ENCODE measurements around the gene PASD1.

Gene PASD1

GRCh38 chrX:151676196-151676595 lies 112.7 kb downstream of the PASD1 start:
- DNase-seq (ENCODE audit: low read depth) = no peak
- no peak overlapping the region for H3K4me3 ChIP-seq (ENCODE audit: control insufficient read depth, low read depth, low read length)
- no peak for TF ChIP-seq CTCF (IDR thresholded peaks at IDR 0.05; ENCODE audit: control insufficient read depth, insufficient read depth, low read depth, low read length, missing control alignments)

- no peak overlapping the region for H3K4me3 ChIP-seq (ENCODE audit: control insufficient read depth, low read depth, low read length)
- no peak for DNase-seq (ENCODE audit: low read depth)
- no peak for TF ChIP-seq CTCF (IDR thresholded peaks at IDR 0.05; ENCODE audit: control insufficient read depth, insufficient read depth, low read depth, low read length, missing control alignments)
Measured at GRCh38 chrX:151679798-151680402, 116.4 kb downstream of the PASD1 start.

GRCh38 chrX:151680805-151681204 lies 117.3 kb downstream of the PASD1 start:
- peak; percentile 45 for TF ChIP-seq CTCF (IDR thresholded peaks at IDR 0.05; ENCODE audit: control insufficient read depth, insufficient read depth, low read depth, low read length, missing control alignments)
- no peak overlapping the region for H3K4me3 ChIP-seq (ENCODE audit: control insufficient read depth, low read depth, low read length)
- no peak for DNase-seq (ENCODE audit: low read depth)

- no peak for TF ChIP-seq CTCF (IDR thresholded peaks at IDR 0.05; ENCODE audit: control insufficient read depth, insufficient read depth, low read depth, low read length, missing control alignments)
- H3K4me3 ChIP-seq (ENCODE audit: control insufficient read depth, low read depth, low read length) = no peak overlapping the region
- DNase-seq (ENCODE audit: low read depth) = no peak
Measured at GRCh38 chrX:151687635-151688034, 124.2 kb downstream of the PASD1 start.

- TF ChIP-seq CTCF (IDR thresholded peaks at IDR 0.05; ENCODE audit: control insufficient read depth, insufficient read depth, low read depth, low read length, missing control alignments) = no peak
- no peak for DNase-seq (ENCODE audit: low read depth)
- H3K4me3 ChIP-seq (ENCODE audit: control insufficient read depth, low read depth, low read length) = no peak overlapping the region
Measured at GRCh38 chrX:151688695-151689094, 125.2 kb downstream of the PASD1 start.

- TF ChIP-seq CTCF (IDR thresholded peaks at IDR 0.05; ENCODE audit: control insufficient read depth, insufficient read depth, low read depth, low read length, missing control alignments) = no peak
- no peak for DNase-seq (ENCODE audit: low read depth)
- H3K4me3 ChIP-seq (ENCODE audit: control insufficient read depth, low read depth, low read length) = no peak overlapping the region
Measured at GRCh38 chrX:151692825-151693224, 129.3 kb downstream of the PASD1 start.

- no peak for TF ChIP-seq CTCF (IDR thresholded peaks at IDR 0.05; ENCODE audit: control insufficient read depth, insufficient read depth, low read depth, low read length, missing control alignments)
- DNase-seq (ENCODE audit: low read depth) = no peak
- no peak overlapping the region for H3K4me3 ChIP-seq (ENCODE audit: control insufficient read depth, low read depth, low read length)
Measured at GRCh38 chrX:151694121-151694520, 130.6 kb downstream of the PASD1 start.

Measured in AG09309 (cell line).